Sciatic nerve (tissue), 2 donors: Measurements from ENCODE around the gene HS3ST4. TPM values are rescaled to one million over a fixed set of nuclear protein-coding genes. Genes with fewer than 3 reads are reported as not detected.
"Not testable (repeated sequence)": the region's sequence is repeated elsewhere in the genome, so short reads cannot be mapped to it uniquely, and the experiment has no call there.

Experiments
- ATAC-seq: fragments of 200-7000 bp; cut with Tn5 transposase; one replicate; pipeline ENCODE4 v1.9.1; 2020; ENCODE audit warnings: mild to moderate bottlenecking, moderate library complexity
- DNase-seq: peaks from one replicate; pipeline ENCODE4 v3.0.0-alpha.2; 2020; ENCODE audit warnings: low spot score
- intact Hi-C: fragments of 100-400 bp; cut with DNase I; formaldehyde crosslinking; loops from one replicate; pipeline ENCODE4 v1.14.2; 2022
- total RNA-seq: library from RNA; stranded (reverse); fragmentation: NEBNext Ultra II Directional; extraction: Animal tissue kit (Norgen Biotek cat#: 25700); gene quantifications from one replicate; pipeline ENCODE4 v1.2.1, GENCODE V29; 2021
- donor health status: DM: no; HTN: no; CAD: no.
- donor health status: DM: no; HTN: no; CAD: no.

The HS3ST4 gene
- total RNA-seq, 1 donor from 2014 or later, result 0.22 TPM

GRCh38 chr16:26026709-26027450, 335.1 kb downstream of the HS3ST4 start:
- DNase-seq, result no peak
- no peak for ATAC-seq
- intact Hi-C loops, result no loop called here

GRCh38 chr16:26031286-26031685, 339.5 kb downstream of the HS3ST4 start:
- intact Hi-C loops, result no loop called here
- ATAC-seq (no peak), DNase-seq (no peak)

GRCh38 chr16:26032661-26033060, 340.9 kb downstream of the HS3ST4 start:
- ATAC-seq, intact Hi-C loops: not testable (repeated sequence)

GRCh38 chr16:26041952-26042668, 350.4 kb downstream of the HS3ST4 start:
- intact Hi-C loops, result no loop called here
- DNase-seq (no peak), ATAC-seq (no peak)

More at GRCh38 chr16:26032661-26033060, 340.9 kb downstream of the HS3ST4 start:
- DNase-seq, result not testable (repeated sequence)

GRCh38 chr16:26050472-26050871, 358.7 kb downstream of the HS3ST4 start:
- ATAC-seq (no peak), DNase-seq (no peak)

GRCh38 chr16:26051063-26051462, 359.3 kb downstream of the HS3ST4 start:
- intact Hi-C loops, result no loop called here
- ATAC-seq, result no peak
- DNase-seq, result no peak

More at GRCh38 chr16:26050472-26050871, 358.7 kb downstream of the HS3ST4 start:
- intact Hi-C loops, result no loop called here

- ATAC-seq (no peak), DNase-seq (no peak)
- intact Hi-C loops, result no loop called here
Measured at GRCh38 chr16:26053889-26054288, 362.1 kb downstream of the HS3ST4 start.

- ATAC-seq (no peak), DNase-seq (no peak)
- intact Hi-C loops, result no loop called here
Measured at GRCh38 chr16:26058326-26058725, 366.6 kb downstream of the HS3ST4 start.

GRCh38 chr16:26070302-26071100, 378.7 kb downstream of the HS3ST4 start:
- intact Hi-C loops, result no loop called here
- ATAC-seq, result no peak

GRCh38 chr16:26071101-26071866, 379.5 kb downstream of the HS3ST4 start:
- DNase-seq (no peak), ATAC-seq (no peak)
- intact Hi-C loops, result no loop called here

More at GRCh38 chr16:26070302-26071100, 378.7 kb downstream of the HS3ST4 start:
- no peak for DNase-seq

- no peak for ATAC-seq
Measured at GRCh38 chr16:26078716-26079355, 387.1 kb downstream of the HS3ST4 start.

GRCh38 chr16:26087091-26087490, 395.3 kb downstream of the HS3ST4 start:
- ATAC-seq (no peak), DNase-seq (no peak)
- intact Hi-C loops, result no loop called here

More at GRCh38 chr16:26078716-26079355, 387.1 kb downstream of the HS3ST4 start:
- intact Hi-C loops, result no loop called here
- DNase-seq, result no peak

- no peak for ATAC-seq
- no peak for DNase-seq
- intact Hi-C loops, result no loop called here
Measured at GRCh38 chr16:26091511-26091910, 399.8 kb downstream of the HS3ST4 start.

- intact Hi-C loops, DNase-seq, ATAC-seq: not testable (repeated sequence)
Measured at GRCh38 chr16:26098206-26098605, 406.4 kb downstream of the HS3ST4 start.

GRCh38 chr16:26102369-26102768, 410.6 kb downstream of the HS3ST4 start:
- ATAC-seq, result no peak
- intact Hi-C loops, result no loop called here
- no peak for DNase-seq

GRCh38 chr16:26108836-26109505, 417.2 kb downstream of the HS3ST4 start:
- no peak for ATAC-seq
- DNase-seq, result no peak
- intact Hi-C loops, result no loop called here

GRCh38 chr16:26111900-26112299, 420.1 kb downstream of the HS3ST4 start:
- DNase-seq (no peak), ATAC-seq (no peak)
- intact Hi-C loops, result no loop called here

- ATAC-seq (no peak), DNase-seq (no peak)
- intact Hi-C loops, result no loop called here
Measured at GRCh38 chr16:26118575-26118974, 426.8 kb downstream of the HS3ST4 start.
